Stimulated activated naive B cell treated with anti-CD40 and anti-IgM and Interleukin-4, amounts not matched to agents 10 μg/mL and 1 μg/mL and 100 μg/mL, for 72 hours (primary cell): Measurements from ENCODE around the gene NIPSNAP2.

ENCODE experiments used
- ATAC-seq, 2 donors: fragments of 150-1000 bp; cut with Tn5 transposase; replicated peaks; 2 replicates each; pipeline ENCODE4 v1.10.0; 2021; ENCODE audit warnings: moderate library complexity in 1 of 2
- DNase-seq: peaks from one replicate; pipeline ENCODE4 v3.0.0; 2021
- H3K27ac Mint-ChIP-seq: one replicate; pipeline ENCODE4 v1.8.0; 2022; ENCODE audit warnings: mild to moderate bottlenecking, mixed read lengths
- H3K27me3 Mint-ChIP-seq, 2 donors: one replicate each; pipeline ENCODE4 v1.8.0; 2022; ENCODE audit warnings: mixed read lengths in 2 of 2
- H3K36me3 Mint-ChIP-seq, 2 donors: one replicate each; pipeline ENCODE4 v1.8.0; 2022; ENCODE audit warnings: mixed read lengths in 2 of 2, mild to moderate bottlenecking in 1 of 2
- H3K4me1 Mint-ChIP-seq, 2 donors: one replicate each; pipeline ENCODE4 v1.8.0; 2022; ENCODE audit warnings: mixed read lengths in 2 of 2, mild to moderate bottlenecking in 1 of 2
- H3K4me3 Mint-ChIP-seq, 2 donors: one replicate each; pipeline ENCODE4 v1.8.0; 2022; ENCODE audit warnings: mild to moderate bottlenecking in 2 of 2, mixed read lengths in 2 of 2, moderate library complexity in 1 of 2
- H3K9me3 Mint-ChIP-seq, 2 donors: one replicate each; pipeline ENCODE4 v1.8.0; 2022; ENCODE audit warnings: mixed read lengths in 2 of 2, mild to moderate bottlenecking in 1 of 2

Gene NIPSNAP2

DNA sequence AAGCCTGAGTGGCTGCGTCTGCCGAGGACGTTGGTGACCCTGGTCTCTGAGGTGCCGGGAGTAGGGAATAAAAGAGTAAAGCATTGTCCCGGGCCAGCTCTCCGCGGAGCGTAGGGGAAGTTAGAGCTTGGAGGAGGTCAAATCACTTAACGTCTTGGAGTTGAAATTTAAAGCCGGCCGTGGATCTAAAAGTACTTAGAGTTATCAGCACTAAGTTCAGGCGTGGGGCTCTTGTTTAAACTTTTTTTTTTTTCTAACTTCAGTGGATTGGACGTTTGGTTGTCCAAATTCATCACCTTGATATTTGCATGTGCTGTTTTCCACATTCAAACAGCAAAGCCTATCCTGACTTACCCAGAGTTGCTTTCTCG, 700 bp downstream of the NIPSNAP2 start:
- Mint-ChIP-seq H3K27ac (peak overlapping the region; percentile 94), H3K4me1 (peaks cover 23 to 42% of the 10 kb centered on the region in 2 donors), H3K27me3 (no peaks in the 10 kb centered on the region), H3K4me3 (peak overlapping the region; percentile 88 to 94), H3K36me3 (peaks cover 6 to 28% of the 10 kb centered on the region in 2 donors), H3K9me3 (no peaks in the 10 kb centered on the region)
- ATAC-seq = no peak
- DNase-seq = no peak

DNA sequence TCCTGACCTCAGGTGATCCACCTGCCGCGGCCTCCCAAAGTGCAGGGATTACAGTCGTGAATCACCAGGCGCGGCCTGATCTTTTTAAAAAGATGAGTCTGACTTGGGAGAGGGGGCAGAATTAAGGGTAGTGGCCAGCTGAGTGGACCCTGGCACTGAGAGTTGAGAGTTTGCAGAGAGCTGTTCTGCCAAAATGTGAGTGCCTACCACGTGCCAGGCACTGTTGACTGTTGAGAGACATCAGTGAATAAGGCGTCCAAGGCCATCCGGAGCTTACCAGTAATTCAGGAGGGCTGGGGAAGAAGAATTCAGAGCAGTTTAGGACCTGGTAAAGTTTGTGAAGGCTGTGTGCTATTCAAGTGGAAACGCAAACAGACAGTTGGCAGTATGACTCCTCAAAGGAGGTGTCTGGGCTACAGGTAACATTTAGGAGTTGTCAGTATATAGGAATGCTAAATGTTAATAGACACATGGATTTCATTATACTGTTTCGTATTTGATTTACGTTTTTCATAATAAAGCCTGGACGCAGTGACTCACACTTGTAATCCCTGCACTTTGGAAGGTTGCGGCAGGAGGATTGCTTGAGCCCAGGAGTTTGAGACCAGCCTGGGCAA, 1.5 kb downstream of the NIPSNAP2 start:
- DNase-seq (no peak), ATAC-seq (no peak)
- Mint-ChIP-seq H3K9me3 (no peaks in the 10 kb centered on the region), H3K36me3 (peaks cover 10 to 33% of the 10 kb centered on the region in 2 donors), H3K4me1 (peaks cover 26 to 50% of the 10 kb centered on the region in 2 donors), H3K4me3 (peak overlapping the region; percentile 32 to 37), H3K27me3 (no peaks in the 10 kb centered on the region), H3K27ac (no peak overlapping the region)

DNA sequence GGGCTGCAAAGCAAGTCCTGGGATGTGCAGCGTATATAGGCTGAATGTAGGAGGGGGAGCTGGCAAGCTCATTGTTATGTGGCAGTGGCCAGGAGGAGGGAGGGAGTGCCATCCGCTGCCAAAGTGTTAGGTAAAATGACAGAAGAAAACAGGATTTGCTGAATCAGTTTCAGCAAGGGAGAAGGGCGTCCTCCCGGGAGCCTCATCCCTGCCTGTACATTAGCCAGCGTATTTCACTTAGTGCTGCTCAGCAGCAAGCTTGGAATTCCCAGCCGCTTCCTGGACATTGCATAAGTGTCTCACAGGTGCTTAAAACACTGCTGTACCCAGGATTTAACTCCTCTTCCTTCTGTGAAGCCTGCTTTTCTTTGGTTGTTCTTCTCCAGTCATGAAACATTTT, 2.5 kb downstream of the NIPSNAP2 start:
- ATAC-seq = no peak
- Mint-ChIP-seq H3K36me3 (peaks cover 10 to 33% of the 10 kb centered on the region in 2 donors), H3K4me1 (peaks cover 28 to 55% of the 10 kb centered on the region in 2 donors), H3K4me3 (no peak overlapping the region), H3K27ac (no peak overlapping the region), H3K27me3 (no peaks in the 10 kb centered on the region), H3K9me3 (no peaks in the 10 kb centered on the region)
- DNase-seq = no peak

DNA sequence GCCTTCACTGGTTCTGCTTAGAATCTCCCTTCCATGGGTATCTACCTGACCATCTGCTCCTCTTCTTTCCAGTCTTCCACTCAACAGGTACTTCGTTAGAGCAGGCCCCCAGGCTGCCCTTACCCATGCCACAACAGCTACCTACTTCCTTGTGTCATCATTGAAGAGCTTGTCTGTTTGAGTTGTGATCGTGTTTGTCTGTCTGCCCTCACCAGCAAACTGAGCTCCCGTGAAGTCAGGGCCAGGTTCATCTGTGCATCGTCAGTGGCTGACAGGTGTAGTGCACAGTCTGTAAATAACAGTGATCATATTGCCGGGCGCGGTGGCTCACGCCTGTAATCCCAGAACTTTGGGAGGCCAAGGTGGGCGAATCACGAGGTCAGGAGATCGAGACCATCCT, 5.0 kb downstream of the NIPSNAP2 start:
- Mint-ChIP-seq H3K36me3 (peaks cover 10 to 33% of the 10 kb centered on the region in 2 donors), H3K4me1 (peaks cover 19 to 45% of the 10 kb centered on the region in 2 donors), H3K27me3 (no peaks in the 10 kb centered on the region), H3K4me3 (no peak overlapping the region), H3K9me3 (no peaks in the 10 kb centered on the region), H3K27ac (no peak overlapping the region)
- no peak for ATAC-seq
- no peak for DNase-seq

DNA sequence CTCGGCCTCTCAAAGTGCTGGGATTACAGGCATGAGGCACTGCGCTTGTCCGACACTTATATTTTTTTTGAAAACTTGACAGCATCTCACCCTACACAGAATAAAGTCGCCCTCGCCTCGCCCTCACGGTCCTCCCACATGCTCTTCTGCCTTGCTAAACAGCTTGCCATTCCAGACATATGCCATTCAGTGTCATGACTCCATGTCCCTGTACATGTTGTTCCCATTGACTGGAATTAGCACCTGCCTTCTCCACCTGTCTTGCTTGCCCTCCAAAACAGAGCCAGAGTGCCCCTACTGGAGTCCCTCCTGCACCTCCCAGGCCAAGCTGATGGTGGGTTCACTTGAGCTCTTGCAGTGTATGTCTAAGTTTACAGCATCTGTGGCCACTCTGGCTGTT, 6.2 kb downstream of the NIPSNAP2 start:
- Mint-ChIP-seq H3K4me1 (peaks cover 25 to 53% of the 10 kb centered on the region in 2 donors), H3K4me3 (no peak overlapping the region), H3K36me3 (peaks cover 10 to 33% of the 10 kb centered on the region in 2 donors), H3K27ac (no peak overlapping the region), H3K9me3 (no peaks in the 10 kb centered on the region), H3K27me3 (no peaks in the 10 kb centered on the region)
- ATAC-seq = no peak
- DNase-seq = no peak

DNA sequence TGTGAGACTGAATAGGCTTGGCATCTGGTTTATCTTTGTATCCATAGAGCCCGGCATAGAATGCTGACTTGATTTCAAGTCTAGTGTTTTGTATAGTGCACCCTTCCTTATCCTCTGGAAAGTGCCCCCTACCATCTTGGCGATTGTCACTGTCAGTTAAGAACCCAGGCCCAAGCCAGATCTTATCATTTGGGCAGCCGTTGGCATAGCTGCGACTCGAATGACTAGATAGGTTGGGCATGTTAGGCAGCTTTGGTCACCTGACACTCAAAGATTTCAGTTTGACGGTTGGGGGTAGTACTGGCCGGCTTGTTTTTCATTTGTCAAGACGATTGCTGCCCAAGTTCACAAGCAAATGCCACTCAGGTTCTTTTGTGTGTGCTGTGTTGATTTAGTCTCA, 6.6 kb downstream of the NIPSNAP2 start:
- H3K36me3 Mint-ChIP-seq = peaks cover 10 to 30% of the 10 kb centered on the region in 2 donors
- no peak overlapping the region for H3K4me3 Mint-ChIP-seq
- DNase-seq (no peak), ATAC-seq (no peak)
- H3K4me1 Mint-ChIP-seq = peaks cover 21 to 49% of the 10 kb centered on the region in 2 donors
- no peaks in the 10 kb centered on the region for H3K9me3 Mint-ChIP-seq
- H3K27ac Mint-ChIP-seq = no peak overlapping the region
- H3K27me3 Mint-ChIP-seq = no peaks in the 10 kb centered on the region

DNA sequence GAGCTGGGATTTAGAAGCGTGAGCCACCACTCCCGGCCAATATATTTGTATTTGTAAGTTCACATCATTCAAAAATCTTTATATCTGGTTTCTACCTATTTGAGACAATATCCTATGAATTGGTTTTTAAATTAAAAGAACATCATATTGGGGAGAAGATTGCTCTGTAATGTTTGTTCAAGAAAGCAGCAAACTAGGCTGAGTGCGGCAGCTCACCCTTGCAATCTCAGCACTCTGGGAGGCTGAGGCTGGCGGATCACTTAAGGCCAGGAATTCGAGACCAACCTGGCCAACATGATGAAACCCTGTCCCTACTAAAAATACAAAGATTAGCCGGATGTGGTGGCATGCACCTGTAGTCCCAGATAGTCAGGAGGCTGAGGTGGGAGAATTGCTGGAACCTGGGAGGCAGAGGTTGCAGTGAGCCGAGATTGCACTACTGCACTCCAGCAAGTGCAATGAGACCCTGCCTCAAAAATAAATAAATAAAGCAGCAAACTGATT, 9.4 kb downstream of the NIPSNAP2 start:
- H3K27me3 Mint-ChIP-seq = no peaks in the 10 kb centered on the region
- H3K27ac Mint-ChIP-seq = no peak overlapping the region
- H3K4me1 Mint-ChIP-seq = peaks cover 19 to 38% of the 10 kb centered on the region in 2 donors
- ATAC-seq (no peak), DNase-seq (no peak)
- no peaks in the 10 kb centered on the region for H3K9me3 Mint-ChIP-seq
- peaks cover 6 to 20% of the 10 kb centered on the region in 2 donors for H3K36me3 Mint-ChIP-seq
- no peak overlapping the region for H3K4me3 Mint-ChIP-seq

DNA sequence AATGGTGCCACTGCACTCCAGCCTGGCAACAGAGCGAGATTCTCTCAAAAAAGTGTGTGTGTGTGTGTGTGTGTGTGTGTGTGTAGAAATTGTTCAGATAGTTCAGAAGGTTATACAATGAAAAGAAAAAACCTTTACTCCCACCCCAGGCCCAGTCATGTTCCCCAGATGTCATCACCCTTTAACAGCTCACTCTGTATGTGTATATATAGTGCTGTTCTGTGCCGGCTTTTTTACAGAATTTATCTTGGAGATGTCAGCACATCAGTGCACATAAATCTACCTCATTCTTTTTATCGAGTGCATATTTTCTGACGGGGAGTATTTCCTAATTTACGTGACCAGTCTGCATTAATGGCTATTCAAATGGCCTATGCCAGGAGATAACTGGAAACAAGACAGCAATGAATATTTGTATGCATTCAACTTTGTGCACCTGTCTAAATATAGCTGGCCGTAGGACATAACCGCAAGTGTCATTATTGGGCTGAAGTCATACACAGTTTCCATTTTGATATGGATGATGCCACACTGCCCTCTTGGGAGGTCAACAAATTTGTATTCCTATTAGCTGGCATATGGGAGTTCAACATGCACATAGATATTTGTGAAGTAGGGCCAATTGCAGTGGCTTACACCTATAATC, 11.7 kb downstream of the NIPSNAP2 start:
- ATAC-seq = no peak
- H3K4me3 Mint-ChIP-seq = no peak overlapping the region
- no peak overlapping the region for H3K27ac Mint-ChIP-seq
- H3K27me3 Mint-ChIP-seq = no peaks in the 10 kb centered on the region
- peaks cover 16 to 24% of the 10 kb centered on the region in 2 donors for H3K36me3 Mint-ChIP-seq
- H3K9me3 Mint-ChIP-seq = no peaks in the 10 kb centered on the region
- DNase-seq = no peak
- H3K4me1 Mint-ChIP-seq = peaks cover 10 to 15% of the 10 kb centered on the region in 2 donors

DNA sequence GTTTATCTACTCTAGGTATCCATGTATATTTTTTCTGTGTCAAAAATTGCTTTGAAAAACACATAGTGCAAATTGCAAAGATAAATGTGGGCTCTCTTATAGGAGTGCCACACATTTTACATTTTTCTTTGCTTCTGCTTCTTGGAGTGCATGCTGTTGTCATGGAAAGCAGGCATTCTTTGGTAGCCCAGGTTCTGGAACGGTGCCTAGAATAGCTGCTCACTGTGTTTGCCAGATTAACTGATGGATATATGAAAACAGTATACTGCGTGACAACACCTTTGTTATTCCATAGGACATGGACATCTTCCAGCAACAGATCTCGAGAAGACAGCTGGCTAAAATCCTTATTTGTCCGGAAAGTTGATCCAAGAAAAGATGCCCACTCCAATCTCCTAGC, 13.4 kb downstream of the NIPSNAP2 start:
- Mint-ChIP-seq H3K27me3 (no peaks in the 10 kb centered on the region), H3K36me3 (peaks cover 22 to 27% of the 10 kb centered on the region in 2 donors), H3K27ac (no peak overlapping the region), H3K9me3 (no peaks in the 10 kb centered on the region), H3K4me1 (peaks cover 8 to 11% of the 10 kb centered on the region in 2 donors), H3K4me3 (no peak overlapping the region)
- DNase-seq = no peak
- ATAC-seq = no peak

DNA sequence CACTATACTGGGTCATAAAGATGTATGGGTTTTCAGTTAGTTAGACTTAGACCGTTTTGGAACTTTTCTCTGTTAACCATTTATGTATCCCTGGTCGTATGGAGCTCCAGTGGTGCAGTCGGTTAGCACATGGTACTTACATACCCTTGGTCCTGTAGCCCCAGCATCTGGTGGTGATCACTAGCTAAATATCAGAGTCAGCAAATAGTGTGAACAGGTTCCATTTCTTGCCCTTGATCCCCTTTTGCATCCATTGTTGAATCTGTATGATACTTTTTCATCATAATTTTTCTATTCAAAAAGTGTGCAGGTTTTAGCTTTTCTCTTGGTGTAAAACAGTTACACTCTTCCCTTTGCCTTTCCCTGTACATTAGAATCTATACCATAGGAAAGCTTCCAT, 15.9 kb downstream of the NIPSNAP2 start:
- H3K9me3 Mint-ChIP-seq = no peaks in the 10 kb centered on the region
- no peaks in the 10 kb centered on the region for H3K27me3 Mint-ChIP-seq
- H3K4me3 Mint-ChIP-seq = no peak overlapping the region
- no peak for ATAC-seq
- peaks cover under 1 to 4% of the 10 kb centered on the region in 2 donors for H3K4me1 Mint-ChIP-seq
- H3K27ac Mint-ChIP-seq = no peak overlapping the region
- peaks cover 22 to 27% of the 10 kb centered on the region in 2 donors for H3K36me3 Mint-ChIP-seq
- DNase-seq = no peak

DNA sequence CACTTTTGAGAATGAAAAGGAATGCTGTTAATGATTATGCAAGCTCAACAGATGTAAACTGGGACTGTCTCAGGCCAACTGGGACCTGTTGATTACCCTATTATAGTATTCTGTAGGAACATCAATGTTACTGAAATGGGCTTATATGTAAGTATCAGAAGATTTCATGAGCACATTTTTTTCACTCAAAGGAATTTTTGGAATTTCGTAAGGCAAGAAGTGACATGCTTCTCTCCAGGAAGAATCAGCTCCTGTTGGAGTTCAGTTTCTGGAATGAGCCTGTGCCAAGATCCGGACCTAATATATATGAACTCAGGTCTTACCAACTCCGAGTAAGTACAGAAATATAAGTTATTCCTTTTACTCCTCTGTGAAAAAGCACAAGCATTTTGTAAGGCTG, 19.2 kb downstream of the NIPSNAP2 start:
- DNase-seq (no peak), ATAC-seq (no peak)
- Mint-ChIP-seq H3K9me3 (no peaks in the 10 kb centered on the region), H3K36me3 (peaks cover 32 to 33% of the 10 kb centered on the region in 2 donors), H3K4me1 (no peaks in the 10 kb centered on the region), H3K4me3 (no peak overlapping the region), H3K27ac (no peak overlapping the region), H3K27me3 (no peaks in the 10 kb centered on the region)

DNA sequence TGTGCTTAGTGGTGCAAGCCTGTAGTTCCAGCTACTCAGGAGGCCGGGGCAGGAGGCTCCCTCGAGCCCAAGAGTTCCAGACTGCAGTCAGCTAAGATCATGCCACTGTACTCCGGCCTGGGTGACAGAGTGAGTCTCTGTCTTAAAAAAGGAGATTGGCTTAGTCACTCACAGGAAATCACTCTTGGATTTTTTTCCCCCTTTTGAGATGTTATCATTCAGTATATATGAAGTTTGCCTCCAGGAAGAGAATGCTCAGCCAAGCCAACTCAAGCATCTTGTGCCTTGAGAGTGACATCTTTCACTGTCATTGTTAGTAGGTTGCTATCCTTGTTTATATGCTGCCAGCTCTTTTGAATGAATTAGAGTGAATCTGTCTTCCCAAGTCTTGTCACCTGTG, 28.0 kb downstream of the NIPSNAP2 start:
- Mint-ChIP-seq H3K4me1 (peaks cover 3 to 4% of the 10 kb centered on the region in 2 donors), H3K9me3 (no peaks in the 10 kb centered on the region), H3K27ac (no peak overlapping the region), H3K36me3 (peaks cover 26 to 57% of the 10 kb centered on the region in 2 donors), H3K27me3 (no peaks in the 10 kb centered on the region), H3K4me3 (no peak overlapping the region)
- DNase-seq (no peak), ATAC-seq (no peak)

DNA sequence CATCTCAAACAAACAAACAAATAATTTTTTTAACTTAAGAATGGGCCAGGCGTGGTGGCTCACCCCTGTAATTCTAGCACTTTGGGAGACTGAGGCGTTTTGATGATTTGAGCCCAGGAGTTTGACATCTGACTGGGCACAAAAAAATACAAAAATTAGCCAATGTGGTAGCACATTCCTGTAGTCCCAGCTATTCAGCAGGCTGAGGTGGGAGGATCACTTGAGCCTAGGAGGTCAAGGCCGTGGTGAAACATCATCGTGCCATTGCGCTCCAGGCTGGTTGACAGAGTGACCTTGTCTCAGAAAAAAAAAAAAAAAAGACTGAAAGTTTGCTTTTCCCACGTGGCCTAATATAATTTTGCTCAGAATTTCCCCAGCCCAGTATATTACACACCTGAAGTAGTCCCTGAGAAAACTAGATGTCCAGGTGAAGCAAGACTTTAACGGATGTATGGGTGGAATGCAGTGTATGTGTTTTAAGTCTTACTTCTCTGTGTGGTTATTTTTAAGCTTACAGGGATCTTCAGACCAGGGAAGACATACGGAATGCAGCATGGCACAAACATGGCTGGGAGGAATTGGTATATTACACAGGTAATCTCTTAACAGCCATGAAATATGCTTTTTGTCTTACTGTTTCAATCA, 32.6 kb downstream of the NIPSNAP2 start:
- H3K27me3 Mint-ChIP-seq = no peaks in the 10 kb centered on the region
- H3K4me1 Mint-ChIP-seq = peaks cover 8 to 22% of the 10 kb centered on the region in 2 donors
- H3K9me3 Mint-ChIP-seq = no peaks in the 10 kb centered on the region
- no peak overlapping the region for H3K4me3 Mint-ChIP-seq
- DNase-seq (no peak), ATAC-seq (no peak)
- peaks cover 23 to 45% of the 10 kb centered on the region in 2 donors for H3K36me3 Mint-ChIP-seq
- no peak overlapping the region for H3K27ac Mint-ChIP-seq

DNA sequence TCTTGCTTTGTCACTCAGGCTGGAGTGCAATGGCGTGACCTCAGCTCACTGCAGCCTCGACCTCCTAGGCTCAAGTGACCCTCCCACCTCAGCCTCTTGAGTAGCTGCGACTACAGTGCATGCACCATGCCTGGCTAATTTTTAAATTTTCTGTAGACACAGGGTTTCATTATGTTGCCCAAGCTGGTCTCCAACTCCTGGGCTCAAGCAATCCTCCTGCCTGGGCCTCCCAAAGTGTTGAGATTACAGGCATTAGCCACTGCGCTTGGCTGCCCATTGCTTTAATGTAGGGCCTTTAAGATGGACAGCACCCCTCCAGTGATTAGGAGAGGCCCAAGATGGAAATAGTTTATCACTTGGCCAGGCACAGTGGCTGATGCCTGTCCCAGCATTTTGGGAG, 39.4 kb downstream of the NIPSNAP2 start:
- Mint-ChIP-seq H3K27me3 (no peaks in the 10 kb centered on the region), H3K4me1 (peaks cover 7 to 21% of the 10 kb centered on the region in 2 donors), H3K4me3 (no peak overlapping the region), H3K36me3 (peaks cover 9 to 13% of the 10 kb centered on the region in 2 donors), H3K9me3 (no peaks in the 10 kb centered on the region), H3K27ac (no peak overlapping the region)
- ATAC-seq = no peak
- no peak for DNase-seq
